ENCODE data around the gene SMIM29.

- TF ChIP-seq, protein P1, sequence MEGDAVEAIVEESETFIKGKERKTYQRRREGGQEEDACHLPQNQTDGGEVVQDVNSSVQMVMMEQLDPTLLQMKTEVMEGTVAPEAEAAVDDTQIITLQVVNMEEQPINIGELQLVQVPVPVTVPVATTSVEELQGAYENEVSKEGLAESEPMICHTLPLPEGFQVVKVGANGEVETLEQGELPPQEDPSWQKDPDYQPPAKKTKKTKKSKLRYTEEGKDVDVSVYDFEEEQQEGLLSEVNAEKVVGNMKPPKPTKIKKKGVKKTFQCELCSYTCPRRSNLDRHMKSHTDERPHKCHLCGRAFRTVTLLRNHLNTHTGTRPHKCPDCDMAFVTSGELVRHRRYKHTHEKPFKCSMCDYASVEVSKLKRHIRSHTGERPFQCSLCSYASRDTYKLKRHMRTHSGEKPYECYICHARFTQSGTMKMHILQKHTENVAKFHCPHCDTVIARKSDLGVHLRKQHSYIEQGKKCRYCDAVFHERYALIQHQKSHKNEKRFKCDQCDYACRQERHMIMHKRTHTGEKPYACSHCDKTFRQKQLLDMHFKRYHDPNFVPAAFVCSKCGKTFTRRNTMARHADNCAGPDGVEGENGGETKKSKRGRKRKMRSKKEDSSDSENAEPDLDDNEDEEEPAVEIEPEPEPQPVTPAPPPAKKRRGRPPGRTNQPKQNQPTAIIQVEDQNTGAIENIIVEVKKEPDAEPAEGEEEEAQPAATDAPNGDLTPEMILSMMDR (IDR thresholded peaks at IDR 0.05; ENCODE audit: insufficient read depth, low read depth, low read length): no peak
- no peak for TF ChIP-seq EZH2 (IDR thresholded peaks at IDR 0.05; ENCODE audit: insufficient read depth, low read length)
Observed at GRCh38 chr6:34277763-34278112, 28.9 kb upstream of the SMIM29 start.
